Measurements from ENCODE around the gene KRTAP13-2. TPM values are rescaled to one million over a fixed set of nuclear protein-coding genes. Genes with fewer than 3 reads are reported as not detected.

The KRTAP13-2 gene, protein sequence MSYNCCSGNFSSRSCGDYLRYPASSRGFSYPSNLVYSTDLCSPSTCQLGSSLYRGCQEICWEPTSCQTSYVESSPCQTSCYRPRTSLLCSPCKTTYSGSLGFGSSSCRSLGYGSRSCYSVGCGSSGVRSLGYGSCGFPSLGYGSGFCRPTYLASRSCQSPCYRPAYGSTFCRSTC
- not detected for total RNA-seq (ENCODE audit: unreplicated experiment)
- long read RNA-seq = 0 reads

DNA sequence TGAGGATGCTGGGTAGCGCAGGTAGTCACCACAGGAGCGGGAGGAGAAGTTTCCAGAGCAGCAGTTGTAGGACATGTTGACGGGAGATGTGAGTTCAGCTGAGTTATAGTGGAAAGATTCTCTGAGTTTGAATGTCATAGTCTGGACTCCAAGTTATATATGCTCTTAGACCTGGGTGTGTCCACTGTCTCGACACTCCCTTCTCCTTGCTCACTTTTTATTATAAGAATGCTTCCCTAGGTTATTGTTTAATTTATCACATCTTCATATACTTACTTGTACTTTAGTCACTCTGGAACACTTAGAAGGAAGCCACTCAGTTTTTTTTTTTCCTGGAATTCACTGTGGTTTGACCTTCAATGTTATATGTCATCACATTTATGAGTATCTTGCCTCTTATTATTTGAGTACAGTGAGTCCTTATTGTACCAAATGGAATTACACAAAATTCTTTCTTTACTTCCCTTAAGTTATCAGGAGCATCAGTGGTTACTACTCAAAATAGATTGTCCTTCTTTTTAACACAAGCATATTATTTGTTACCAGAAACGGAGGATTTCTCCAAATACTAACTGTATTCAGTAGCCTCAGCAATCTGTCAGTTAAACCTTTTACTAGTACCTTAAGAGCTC is at the start of gene KRTAP13-2:
TSS of gene KRTAP13-2 (minus strand) at position 133 of the 632 bp plus-strand sequence. CDS start at position 75, 58 bp downstream.
- Mint-ChIP-seq H3K9me3 (ENCODE audit: unreplicated experiment) (no peaks in the 10 kb centered on the region), H3K36me3 (ENCODE audit: low read depth, unreplicated experiment) (no peaks in the 10 kb centered on the region), H3K27ac (ENCODE audit: unreplicated experiment) (no peak within 1 kb of the TSS), H3K4me1 (ENCODE audit: unreplicated experiment) (no peaks in the 10 kb centered on the region), H3K27me3 (ENCODE audit: unreplicated experiment) (peaks cover 2% of the 10 kb centered on the region), H3K4me3 (ENCODE audit: unreplicated experiment) (no peak within 1 kb of the TSS)
- no peak for DNase-seq (ENCODE audit: low spot score)
- TF ChIP-seq, protein P1, sequence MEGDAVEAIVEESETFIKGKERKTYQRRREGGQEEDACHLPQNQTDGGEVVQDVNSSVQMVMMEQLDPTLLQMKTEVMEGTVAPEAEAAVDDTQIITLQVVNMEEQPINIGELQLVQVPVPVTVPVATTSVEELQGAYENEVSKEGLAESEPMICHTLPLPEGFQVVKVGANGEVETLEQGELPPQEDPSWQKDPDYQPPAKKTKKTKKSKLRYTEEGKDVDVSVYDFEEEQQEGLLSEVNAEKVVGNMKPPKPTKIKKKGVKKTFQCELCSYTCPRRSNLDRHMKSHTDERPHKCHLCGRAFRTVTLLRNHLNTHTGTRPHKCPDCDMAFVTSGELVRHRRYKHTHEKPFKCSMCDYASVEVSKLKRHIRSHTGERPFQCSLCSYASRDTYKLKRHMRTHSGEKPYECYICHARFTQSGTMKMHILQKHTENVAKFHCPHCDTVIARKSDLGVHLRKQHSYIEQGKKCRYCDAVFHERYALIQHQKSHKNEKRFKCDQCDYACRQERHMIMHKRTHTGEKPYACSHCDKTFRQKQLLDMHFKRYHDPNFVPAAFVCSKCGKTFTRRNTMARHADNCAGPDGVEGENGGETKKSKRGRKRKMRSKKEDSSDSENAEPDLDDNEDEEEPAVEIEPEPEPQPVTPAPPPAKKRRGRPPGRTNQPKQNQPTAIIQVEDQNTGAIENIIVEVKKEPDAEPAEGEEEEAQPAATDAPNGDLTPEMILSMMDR (IDR thresholded peaks at IDR 0.05; ENCODE audit: unreplicated experiment) = no peak

DNA sequence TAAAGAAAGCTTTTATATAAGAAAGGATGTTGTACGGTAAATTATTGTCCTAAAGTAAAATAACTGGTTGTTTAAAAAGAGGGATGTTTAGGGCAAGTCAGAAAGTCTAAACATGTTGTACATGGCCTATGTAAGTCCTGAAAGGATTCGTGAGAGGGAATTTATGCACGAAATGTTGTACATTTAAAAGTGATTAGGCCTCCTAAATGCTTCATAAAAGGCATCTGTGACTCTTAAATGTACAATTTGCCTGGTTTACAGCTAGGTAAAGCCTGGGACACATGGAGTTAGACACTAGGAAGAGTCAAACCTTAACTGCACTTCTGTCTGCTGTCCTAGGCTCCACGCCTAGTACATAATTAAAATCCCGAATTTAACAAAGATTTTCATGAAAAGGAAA is 43.9 kb upstream of the KRTAP13-2 start:
- Mint-ChIP-seq H3K4me1 (ENCODE audit: unreplicated experiment) (no peaks in the 10 kb centered on the region), H3K9me3 (ENCODE audit: unreplicated experiment) (no peaks in the 10 kb centered on the region), H3K36me3 (ENCODE audit: low read depth, unreplicated experiment) (no peaks in the 10 kb centered on the region), H3K4me3 (ENCODE audit: unreplicated experiment) (no peak overlapping the region), H3K27ac (ENCODE audit: unreplicated experiment) (no peak overlapping the region), H3K27me3 (ENCODE audit: unreplicated experiment) (no peaks in the 10 kb centered on the region)
- TF ChIP-seq, protein P1 (IDR thresholded peaks at IDR 0.05; ENCODE audit: unreplicated experiment) = no peak
- DNase-seq (ENCODE audit: low spot score) = no peak

DNA sequence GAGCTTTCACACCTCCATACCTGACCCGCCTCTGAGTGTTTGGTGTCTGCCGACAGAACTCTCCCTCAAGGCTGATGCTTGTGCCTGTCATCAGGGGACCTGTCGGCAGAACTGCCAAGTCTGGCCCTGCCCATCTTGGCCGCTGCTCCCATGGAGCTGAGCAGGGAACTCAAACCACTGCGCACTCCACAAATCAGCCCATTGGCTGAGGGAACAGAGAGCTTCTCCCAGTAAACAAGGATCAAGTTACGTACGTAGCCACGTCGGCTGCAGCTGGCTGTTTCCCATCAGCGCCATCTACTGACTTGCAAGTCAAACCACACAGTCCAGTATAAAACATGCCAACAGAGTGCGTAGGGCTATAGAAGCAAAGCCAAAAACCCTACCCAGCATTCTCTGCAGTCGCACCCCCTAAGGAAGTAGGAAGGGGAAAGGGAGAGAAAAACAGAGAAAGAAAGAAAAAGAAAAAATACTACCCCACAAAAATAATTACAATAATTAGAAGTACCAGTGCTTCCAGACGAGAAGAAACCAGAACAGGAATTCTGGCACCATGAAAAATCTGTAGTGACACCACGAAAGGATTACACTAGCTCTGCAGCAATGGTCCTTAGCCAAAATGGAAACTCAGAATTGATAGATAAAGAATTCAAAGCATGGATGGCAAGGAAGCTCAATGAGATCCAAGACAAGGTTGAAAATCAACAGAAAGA is 36.9 kb upstream of the KRTAP13-2 start:
- Mint-ChIP-seq H3K27ac (ENCODE audit: unreplicated experiment) (no peak overlapping the region), H3K4me3 (ENCODE audit: unreplicated experiment) (no peak overlapping the region), H3K27me3 (ENCODE audit: unreplicated experiment) (no peaks in the 10 kb centered on the region), H3K36me3 (ENCODE audit: low read depth, unreplicated experiment) (no peaks in the 10 kb centered on the region), H3K4me1 (ENCODE audit: unreplicated experiment) (peaks cover 4% of the 10 kb centered on the region), H3K9me3 (ENCODE audit: unreplicated experiment) (no peaks in the 10 kb centered on the region)
- TF ChIP-seq, protein P1 (IDR thresholded peaks at IDR 0.05; ENCODE audit: unreplicated experiment) = peak; percentile 29
- peak; percentile 49 for DNase-seq (ENCODE audit: low spot score)

DNA sequence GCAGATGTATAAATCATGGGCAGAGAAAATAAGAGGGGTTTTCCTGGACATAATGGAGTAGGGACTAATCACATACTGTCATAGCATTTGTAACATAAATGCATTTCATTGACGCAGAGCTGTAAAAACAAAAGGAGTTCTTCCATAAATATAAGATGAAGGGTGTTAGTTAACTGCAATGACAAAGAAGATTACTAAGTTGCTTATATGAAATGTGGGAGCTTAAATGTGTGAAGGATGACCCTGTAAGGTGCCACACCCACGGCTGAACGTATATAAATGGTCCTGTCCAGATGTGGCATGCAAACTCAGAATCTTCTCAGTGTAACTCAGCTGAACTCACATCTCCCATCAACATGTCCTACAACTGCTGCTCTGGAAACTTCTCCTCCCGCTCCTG is 23.7 kb upstream of the KRTAP13-2 start, which contains the start of gene KRTAP13-1:
TSS of gene KRTAP13-1 (plus strand) at position 301 of the 400 bp plus-strand sequence. CDS start at position 357, 56 bp downstream.
- Mint-ChIP-seq H3K36me3 (ENCODE audit: low read depth, unreplicated experiment) (no peaks in the 10 kb centered on the region), H3K27ac (ENCODE audit: unreplicated experiment) (no peak within 1 kb of the TSS), H3K27me3 (ENCODE audit: unreplicated experiment) (no peaks in the 10 kb centered on the region), H3K4me1 (ENCODE audit: unreplicated experiment) (peaks cover 6% of the 10 kb centered on the region), H3K4me3 (ENCODE audit: unreplicated experiment) (no peak within 1 kb of the TSS), H3K9me3 (ENCODE audit: unreplicated experiment) (no peaks in the 10 kb centered on the region)
- DNase-seq (ENCODE audit: low spot score) = no peak
- TF ChIP-seq, protein P1 (IDR thresholded peaks at IDR 0.05; ENCODE audit: unreplicated experiment) = no peak
